OCI-LY3 (cell line): ENCODE results near the gene RBM34.

ENCODE experiments used
- EZH2phosphoT487 ChIP-seq: fragments of 200-600 bp; shearing (Covaris generic); IDR thresholded peaks from 2 replicates; pipeline ENCODE4 v1.6.1; 2018; ENCODE audit warnings: antibody characterized with exemption, mixed run types, low read depth
- TF ChIP-seq, protein P1 (sequence below): fragments of 200-600, 300-600 bp; sonication (generic); IDR thresholded peaks from 2 replicates; pipeline ENCODE4 v1.5.1; 2014; ENCODE audit warnings: antibody characterized with exemption, low read length, low read depth

DNA sequence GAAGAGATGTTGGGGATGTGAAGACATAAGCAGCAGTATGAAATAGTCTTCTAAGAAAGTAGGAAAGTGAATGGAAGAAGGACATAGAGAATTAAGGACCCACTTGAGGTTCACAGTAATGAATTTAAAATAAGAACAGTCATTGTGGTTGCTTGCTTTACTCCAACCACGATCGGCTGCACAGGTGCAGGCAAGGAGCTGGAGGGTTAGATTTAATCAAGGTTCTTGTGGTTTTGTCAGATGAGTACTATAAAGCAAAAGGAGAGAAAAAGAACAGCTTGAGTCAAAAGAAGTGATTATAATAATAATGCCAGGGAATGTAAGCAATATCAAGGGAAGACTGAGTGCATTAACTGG is 46.1 kb upstream of the RBM34 start:
- TF ChIP-seq, protein P1, sequence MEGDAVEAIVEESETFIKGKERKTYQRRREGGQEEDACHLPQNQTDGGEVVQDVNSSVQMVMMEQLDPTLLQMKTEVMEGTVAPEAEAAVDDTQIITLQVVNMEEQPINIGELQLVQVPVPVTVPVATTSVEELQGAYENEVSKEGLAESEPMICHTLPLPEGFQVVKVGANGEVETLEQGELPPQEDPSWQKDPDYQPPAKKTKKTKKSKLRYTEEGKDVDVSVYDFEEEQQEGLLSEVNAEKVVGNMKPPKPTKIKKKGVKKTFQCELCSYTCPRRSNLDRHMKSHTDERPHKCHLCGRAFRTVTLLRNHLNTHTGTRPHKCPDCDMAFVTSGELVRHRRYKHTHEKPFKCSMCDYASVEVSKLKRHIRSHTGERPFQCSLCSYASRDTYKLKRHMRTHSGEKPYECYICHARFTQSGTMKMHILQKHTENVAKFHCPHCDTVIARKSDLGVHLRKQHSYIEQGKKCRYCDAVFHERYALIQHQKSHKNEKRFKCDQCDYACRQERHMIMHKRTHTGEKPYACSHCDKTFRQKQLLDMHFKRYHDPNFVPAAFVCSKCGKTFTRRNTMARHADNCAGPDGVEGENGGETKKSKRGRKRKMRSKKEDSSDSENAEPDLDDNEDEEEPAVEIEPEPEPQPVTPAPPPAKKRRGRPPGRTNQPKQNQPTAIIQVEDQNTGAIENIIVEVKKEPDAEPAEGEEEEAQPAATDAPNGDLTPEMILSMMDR: no peak
- TF ChIP-seq EZH2phosphoT487: no peak
